ENCODE results near the gene AMZ2. TPM values are rescaled to one million over a fixed set of nuclear protein-coding genes. Genes with fewer than 3 reads are reported as not detected.

Gene AMZ2
- total RNA-seq, 2 experiments from 2014 or later: 63.0 to 64.9 TPM

DNA sequence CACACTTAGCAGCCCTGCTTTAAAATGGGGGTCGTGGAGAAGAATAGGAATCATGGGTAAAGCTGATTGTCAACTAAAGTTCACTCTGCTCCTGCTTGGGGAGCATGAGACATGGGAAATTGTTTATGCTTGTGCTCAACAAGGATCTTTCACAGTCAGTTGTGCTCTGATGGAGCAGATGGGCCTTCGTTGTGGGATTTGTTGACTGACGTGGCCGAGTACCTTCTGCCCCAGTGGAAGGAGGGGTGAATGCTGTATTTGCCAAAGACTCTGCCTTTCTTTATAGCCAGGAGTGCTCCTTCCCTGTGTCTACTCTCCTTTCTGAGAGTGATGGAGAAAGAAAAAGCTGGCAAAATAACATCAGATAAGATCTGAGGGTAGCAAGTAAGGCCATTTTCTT lies 54.8 kb downstream of the AMZ2 start:
- intact Hi-C loops (cut with DNase I, micrococcal nuclease): no loop called here

DNA sequence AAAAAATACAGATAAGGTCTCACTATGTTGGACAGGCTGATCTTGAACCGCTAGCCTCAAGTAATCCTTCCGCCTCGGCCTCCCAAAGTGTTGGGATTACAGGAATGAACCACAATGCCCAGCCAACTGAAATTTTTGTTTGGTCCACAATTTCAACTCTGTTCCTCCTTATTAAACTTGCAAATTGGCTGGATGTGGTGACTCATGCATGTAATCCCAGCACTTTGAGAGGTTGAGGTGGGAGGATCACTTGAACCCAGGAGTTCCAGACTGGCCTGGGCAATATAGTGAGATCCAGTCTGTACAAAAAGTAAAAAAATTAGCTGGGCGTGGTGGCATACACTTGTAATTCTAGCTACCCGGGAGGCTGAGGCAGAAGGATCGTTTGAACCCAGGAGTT lies 56.9 kb downstream of the AMZ2 start:
- peaks cover 23% of the 10 kb centered on the region for H3K4me1 ChIP-seq (ENCODE audit: insufficient read depth, low read length)

More for the DNA sequence above, 54.8 kb downstream of the AMZ2 start:
- H3K27me3 ChIP-seq (ENCODE audit: control insufficient read depth in 1 of 2, insufficient read depth in 2 of 2, low read length in 2 of 2): no peaks in the 10 kb centered on the region
- Mint-ChIP-seq H3K4me1 (ENCODE audit: low read depth) (peaks cover 46% of the 10 kb centered on the region), H3K27ac (no peak overlapping the region), H3K4me3 (no peak overlapping the region), H3K9me3 (no peaks in the 10 kb centered on the region), H3K36me3 (ENCODE audit: low read depth) (peaks cover 7% of the 10 kb centered on the region), H3K27me3 (no peaks in the 10 kb centered on the region)
- H3K27ac ChIP-seq (ENCODE audit: low read depth in 1 of 2, low read length in 2 of 2): no peak overlapping the region
- H3K4me1 ChIP-seq (ENCODE audit: insufficient read depth, low read length): peaks cover 31% of the 10 kb centered on the region
- ATAC-seq (ENCODE audit: poor library complexity) (no peak), DNase-seq (no peak)
- CTCF ChIA-PET: interaction anchor here (1.6 kb wide), 1 partner anchor 129 kb away, joined by 3 read pairs; no protein-coding TSS in a partner anchor
- peaks cover 4% of the 10 kb centered on the region for H3K36me3 ChIP-seq (ENCODE audit: insufficient read depth, low read length)
- no peak overlapping the region for H3K4me3 ChIP-seq (ENCODE audit: low read length)
- no peak for TF ChIP-seq CTCF (IDR thresholded peaks at IDR 0.05)
- no peaks in the 10 kb centered on the region for H3K9me3 ChIP-seq (ENCODE audit: control insufficient read depth in 1 of 2, insufficient read depth in 1 of 2, low read length in 2 of 2)
- POLR2A ChIA-PET: interaction anchor here (1.2 to 1.6 kb wide), 2 partner anchors 10 to 11 kb away, joined by 3 to 5 read pairs; no protein-coding TSS in a partner anchor

GRCh38 chr17:68305142-68305541 lies 57.3 kb downstream of the AMZ2 start:
- H3K4me1 Mint-ChIP-seq (ENCODE audit: low read depth): peaks cover 34% of the 10 kb centered on the region
- CTCF ChIA-PET: no interaction called here

More for the DNA sequence above, 56.9 kb downstream of the AMZ2 start:
- Histone ChIP-seq H3K36me3 (ENCODE audit: insufficient read depth, low read length) (peaks cover 4% of the 10 kb centered on the region), H3K9me3 (ENCODE audit: control insufficient read depth in 1 of 2, insufficient read depth in 1 of 2, low read length in 2 of 2) (no peaks in the 10 kb centered on the region), H3K27ac (ENCODE audit: low read depth in 1 of 2, low read length in 2 of 2) (no peak overlapping the region), H3K27me3 (ENCODE audit: control insufficient read depth in 1 of 2, insufficient read depth in 2 of 2, low read length in 2 of 2) (no peaks in the 10 kb centered on the region), H3K4me3 (ENCODE audit: low read length) (no peak overlapping the region)
- DNase-seq (no peak), ATAC-seq (ENCODE audit: poor library complexity) (no peak)
- POLR2A ChIA-PET: interaction anchor here (1.1 to 1.7 kb wide), 2 partner anchors 14 to 52 kb away, joined by 3 read pairs; partner anchors contain the start of gene SLC16A6
- Mint-ChIP-seq H3K27me3 (no peaks in the 10 kb centered on the region), H3K4me1 (ENCODE audit: low read depth) (peaks cover 36% of the 10 kb centered on the region), H3K9me3 (no peaks in the 10 kb centered on the region), H3K27ac (no peak overlapping the region), H3K4me3 (no peak overlapping the region), H3K36me3 (ENCODE audit: low read depth) (peaks cover 7% of the 10 kb centered on the region)
- TF ChIP-seq CTCF (IDR thresholded peaks at IDR 0.05): no peak
- intact Hi-C loops (cut with DNase I, micrococcal nuclease): no loop called here
- CTCF ChIA-PET: no interaction called here

More at GRCh38 chr17:68305142-68305541, 57.3 kb downstream of the AMZ2 start:
- H3K4me3 Mint-ChIP-seq: no peak overlapping the region
- H3K9me3 Mint-ChIP-seq: no peaks in the 10 kb centered on the region
- no peaks in the 10 kb centered on the region for H3K27me3 Mint-ChIP-seq
- intact Hi-C loops (cut with DNase I, micrococcal nuclease): no loop called here
- TF ChIP-seq CTCF (IDR thresholded peaks at IDR 0.05): no peak
- Histone ChIP-seq H3K27ac (ENCODE audit: low read depth in 1 of 2, low read length in 2 of 2) (no peak overlapping the region), H3K36me3 (ENCODE audit: insufficient read depth, low read length) (peaks cover 4% of the 10 kb centered on the region), H3K9me3 (ENCODE audit: control insufficient read depth in 1 of 2, insufficient read depth in 1 of 2, low read length in 2 of 2) (no peaks in the 10 kb centered on the region), H3K27me3 (ENCODE audit: control insufficient read depth in 1 of 2, insufficient read depth in 2 of 2, low read length in 2 of 2) (no peaks in the 10 kb centered on the region), H3K4me3 (ENCODE audit: low read length) (no peak overlapping the region), H3K4me1 (ENCODE audit: insufficient read depth, low read length) (peaks cover 27% of the 10 kb centered on the region)
- POLR2A ChIA-PET: no interaction called here
- H3K36me3 Mint-ChIP-seq (ENCODE audit: low read depth): peaks cover 7% of the 10 kb centered on the region
- no peak for DNase-seq
- ATAC-seq (ENCODE audit: poor library complexity): no peak
- H3K27ac Mint-ChIP-seq: no peak overlapping the region

Other genes with a start within 250 kb of the AMZ2 start
- gene KPNA2, start 212.3 kb upstream of the AMZ2 start, total RNA-seq: 10 to 100 TPM; 64.4 to 65.9 TPM
- 1 to 10 TPM; 7.7 to 9.5 TPM for gene SLC16A6, start 43.1 kb downstream of the AMZ2 start, total RNA-seq
- 10 to 100 TPM; 13.8 to 16.0 TPM for gene ARSG, start 43.5 kb downstream of the AMZ2 start, total RNA-seq
- gene WIPI1, start 209.5 kb downstream of the AMZ2 start, total RNA-seq: 1 to 10 TPM; 2.0 to 2.6 TPM